Islet precursor cell (in vitro differentiated cells): ENCODE results near the gene MOV10.
"Not testable (repeated sequence)": the region's sequence is repeated elsewhere in the genome, so short reads cannot be mapped to it uniquely, and the experiment has no call there.

Experiments
- DNase-seq: peaks from one replicate; pipeline ENCODE4 v3.0.0-alpha.2; 2018

Gene MOV10, protein sequence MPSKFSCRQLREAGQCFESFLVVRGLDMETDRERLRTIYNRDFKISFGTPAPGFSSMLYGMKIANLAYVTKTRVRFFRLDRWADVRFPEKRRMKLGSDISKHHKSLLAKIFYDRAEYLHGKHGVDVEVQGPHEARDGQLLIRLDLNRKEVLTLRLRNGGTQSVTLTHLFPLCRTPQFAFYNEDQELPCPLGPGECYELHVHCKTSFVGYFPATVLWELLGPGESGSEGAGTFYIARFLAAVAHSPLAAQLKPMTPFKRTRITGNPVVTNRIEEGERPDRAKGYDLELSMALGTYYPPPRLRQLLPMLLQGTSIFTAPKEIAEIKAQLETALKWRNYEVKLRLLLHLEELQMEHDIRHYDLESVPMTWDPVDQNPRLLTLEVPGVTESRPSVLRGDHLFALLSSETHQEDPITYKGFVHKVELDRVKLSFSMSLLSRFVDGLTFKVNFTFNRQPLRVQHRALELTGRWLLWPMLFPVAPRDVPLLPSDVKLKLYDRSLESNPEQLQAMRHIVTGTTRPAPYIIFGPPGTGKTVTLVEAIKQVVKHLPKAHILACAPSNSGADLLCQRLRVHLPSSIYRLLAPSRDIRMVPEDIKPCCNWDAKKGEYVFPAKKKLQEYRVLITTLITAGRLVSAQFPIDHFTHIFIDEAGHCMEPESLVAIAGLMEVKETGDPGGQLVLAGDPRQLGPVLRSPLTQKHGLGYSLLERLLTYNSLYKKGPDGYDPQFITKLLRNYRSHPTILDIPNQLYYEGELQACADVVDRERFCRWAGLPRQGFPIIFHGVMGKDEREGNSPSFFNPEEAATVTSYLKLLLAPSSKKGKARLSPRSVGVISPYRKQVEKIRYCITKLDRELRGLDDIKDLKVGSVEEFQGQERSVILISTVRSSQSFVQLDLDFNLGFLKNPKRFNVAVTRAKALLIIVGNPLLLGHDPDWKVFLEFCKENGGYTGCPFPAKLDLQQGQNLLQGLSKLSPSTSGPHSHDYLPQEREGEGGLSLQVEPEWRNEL

DNA sequence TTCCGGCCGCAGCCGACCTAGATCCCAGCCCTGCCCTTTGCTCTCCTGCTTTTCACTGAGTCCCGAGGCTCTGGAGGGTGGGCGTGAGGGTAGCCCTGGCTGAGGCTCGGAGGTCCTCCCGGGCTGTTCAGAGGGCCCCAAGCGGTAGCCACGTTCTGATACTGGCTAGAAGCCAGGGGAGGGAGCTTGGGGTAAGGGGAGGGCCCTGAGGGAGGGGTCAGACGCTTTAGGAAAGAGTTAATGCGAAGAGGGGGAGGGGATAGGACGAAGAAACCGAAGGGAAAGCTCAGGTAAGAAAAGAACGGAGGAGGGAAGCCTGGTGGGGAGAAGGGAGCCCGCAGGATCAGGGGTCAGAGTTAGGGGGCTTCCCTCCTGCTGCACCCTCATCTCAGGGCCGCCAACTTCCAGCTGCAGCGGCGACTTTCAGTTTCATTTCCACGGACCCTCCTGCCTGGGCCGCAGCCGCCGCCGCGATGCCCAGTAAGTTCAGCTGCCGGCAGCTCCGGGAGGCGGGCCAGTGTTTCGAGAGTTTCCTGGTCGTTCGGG lies at the start of gene MOV10:
Gene MOV10 (plus strand): TSS at position 220 of the 546 bp plus-strand sequence. CDS start 254 bp downstream, at position 474.
- DNase-seq = peak; percentile 90

DNA sequence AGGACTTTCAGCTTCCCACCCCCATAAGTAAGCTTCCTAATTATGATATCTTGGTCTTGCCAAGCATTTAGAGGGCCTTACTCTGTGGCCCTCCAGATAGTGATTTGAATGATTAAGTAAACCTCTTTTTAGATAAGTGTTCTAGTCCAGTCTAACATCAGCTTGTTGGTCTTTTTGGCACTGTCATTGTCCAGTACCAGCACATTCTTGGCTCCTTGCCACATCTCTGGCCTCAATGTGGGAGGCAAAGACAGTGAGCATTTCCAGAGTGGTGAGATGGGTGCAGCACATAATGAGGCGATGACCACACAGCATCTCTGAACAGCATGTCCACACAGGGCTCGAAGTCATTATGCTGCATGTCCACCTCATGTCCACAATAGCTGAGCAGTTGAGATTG lies 48.8 kb upstream of the MOV10 start:
- no peak for DNase-seq

DNA sequence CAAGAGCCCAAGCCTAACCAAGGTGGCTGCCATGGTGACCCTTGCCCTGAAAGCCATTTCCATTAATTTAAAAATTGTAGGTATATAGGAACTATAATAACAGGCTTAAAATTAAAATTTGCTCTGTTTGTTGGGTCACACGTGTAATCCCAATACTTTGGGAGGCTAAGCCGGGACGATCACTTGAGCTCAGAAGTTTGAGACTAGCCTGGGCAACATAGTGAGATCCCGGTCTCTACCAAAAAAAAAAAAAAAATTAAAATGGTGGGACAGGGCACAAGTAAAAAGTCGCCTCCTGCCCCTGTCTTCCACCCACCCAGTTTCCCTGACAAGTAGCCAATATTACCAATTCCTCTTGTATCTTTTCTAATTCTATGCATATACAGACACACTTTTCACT lies 48.3 kb upstream of the MOV10 start:
- DNase-seq = no peak

DNA sequence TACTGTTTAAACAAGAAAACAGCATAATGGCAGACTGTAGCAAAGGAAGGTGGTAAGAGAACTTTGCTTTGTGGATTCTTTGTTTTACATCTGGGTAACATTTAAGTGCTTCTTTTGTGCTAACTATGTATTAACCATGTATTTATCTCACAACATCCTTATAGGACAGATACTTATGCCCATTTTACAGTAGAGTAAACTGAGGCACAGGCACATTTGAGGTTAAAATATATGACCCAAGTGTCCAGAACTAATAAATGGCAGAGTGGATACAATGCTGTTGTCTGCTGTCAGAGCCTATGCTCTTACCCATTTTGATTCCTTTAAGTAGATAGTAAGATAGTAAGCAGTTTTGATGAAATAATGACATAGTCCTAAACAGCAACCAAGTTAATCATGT lies 47.6 kb upstream of the MOV10 start:
- DNase-seq = no peak

DNA sequence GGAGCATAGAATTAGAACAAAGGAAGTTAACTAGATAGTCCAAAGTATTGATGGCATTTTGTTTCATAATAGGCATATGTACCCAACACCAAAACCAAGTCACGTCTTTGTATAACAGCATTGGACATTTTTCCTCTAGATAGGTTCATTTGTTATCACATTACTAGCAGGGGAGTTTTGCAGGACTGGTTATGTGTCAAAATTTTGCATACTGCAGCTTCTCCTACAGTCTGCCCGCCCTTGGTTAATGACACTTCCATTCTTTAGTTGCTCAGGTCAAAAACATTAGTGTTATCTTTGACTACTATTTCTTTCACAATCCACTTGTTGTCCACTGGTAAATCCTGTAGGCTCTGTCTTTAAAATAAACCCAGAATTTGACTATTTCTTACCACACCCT lies 45.9 kb upstream of the MOV10 start:
- no peak for DNase-seq

DNA sequence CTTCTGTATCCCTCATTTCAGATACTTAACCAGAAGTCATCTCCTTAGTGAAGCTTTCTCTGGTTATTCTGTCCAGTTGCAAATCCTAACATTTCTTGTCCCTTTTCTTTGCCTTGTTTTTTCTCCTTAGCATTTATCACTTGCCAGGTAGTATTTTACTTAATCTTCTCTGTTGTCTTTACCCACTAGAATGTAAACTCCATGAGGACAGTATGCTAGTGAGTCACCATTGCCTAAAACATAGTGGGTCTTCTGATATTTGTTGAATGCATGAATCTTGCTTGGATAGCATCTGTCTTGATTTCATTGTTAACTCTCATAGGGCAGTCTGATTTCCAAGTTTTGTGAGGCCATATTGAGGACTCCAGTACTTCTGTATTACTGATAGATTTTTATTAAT lies 45.2 kb upstream of the MOV10 start:
- no peak for DNase-seq

DNA sequence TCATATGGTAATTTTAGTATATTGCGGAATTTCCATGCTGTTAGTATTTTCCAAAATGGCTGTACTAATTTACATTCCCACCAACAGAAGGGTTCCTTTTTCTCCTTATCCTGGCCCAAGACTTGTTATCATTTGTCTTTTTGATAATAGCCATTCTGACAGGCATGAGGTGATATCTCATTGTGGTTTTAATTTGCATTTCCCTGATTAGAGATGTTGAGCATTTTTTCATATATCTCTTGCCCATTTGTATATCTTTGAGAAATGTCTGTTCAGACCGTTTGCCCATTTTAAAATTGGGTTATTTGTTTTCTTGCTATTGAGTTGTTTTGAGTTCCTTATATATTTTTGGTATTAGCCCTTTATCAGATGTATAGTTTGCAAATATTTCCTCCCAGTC lies 40.8 kb upstream of the MOV10 start:
- DNase-seq = no peak

DNA sequence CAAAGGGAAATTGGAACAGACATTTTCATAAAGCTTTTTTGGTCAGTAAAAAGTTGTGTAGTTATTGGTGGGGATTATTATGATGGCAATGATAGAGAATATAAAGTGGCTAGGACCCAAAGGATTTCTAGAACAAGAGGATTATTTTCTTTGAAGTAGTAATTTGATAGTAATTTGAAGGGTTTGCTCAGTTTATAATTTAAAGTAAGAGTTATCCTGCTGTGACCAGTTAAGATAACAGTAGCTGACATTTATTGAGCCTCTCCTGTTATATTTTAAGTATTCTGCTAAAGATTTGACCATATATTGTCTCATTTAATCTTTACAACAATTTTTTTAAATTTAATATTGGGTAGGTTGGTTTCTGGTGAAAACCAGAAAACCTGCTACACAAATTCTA lies 40.1 kb upstream of the MOV10 start:
- no peak for DNase-seq

DNA sequence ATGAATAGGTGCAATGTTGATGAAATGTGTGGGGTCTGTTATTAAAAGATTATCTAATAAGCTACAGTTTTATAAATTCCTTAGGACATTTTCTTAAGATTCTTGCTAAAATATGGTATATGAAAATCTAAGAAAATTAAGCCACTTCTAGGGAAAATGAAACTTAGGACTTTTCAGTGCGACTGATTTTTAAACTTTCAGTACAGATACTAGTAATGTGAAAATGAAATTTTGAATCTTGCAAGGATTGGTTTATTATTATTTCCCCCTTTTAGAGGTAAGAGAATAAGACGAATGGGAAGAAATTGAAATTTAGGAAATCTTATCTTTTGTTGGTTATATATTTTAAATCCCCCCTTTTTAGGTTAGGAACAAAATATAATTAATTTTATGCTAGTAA lies 38.4 kb upstream of the MOV10 start:
- DNase-seq = no peak

DNA sequence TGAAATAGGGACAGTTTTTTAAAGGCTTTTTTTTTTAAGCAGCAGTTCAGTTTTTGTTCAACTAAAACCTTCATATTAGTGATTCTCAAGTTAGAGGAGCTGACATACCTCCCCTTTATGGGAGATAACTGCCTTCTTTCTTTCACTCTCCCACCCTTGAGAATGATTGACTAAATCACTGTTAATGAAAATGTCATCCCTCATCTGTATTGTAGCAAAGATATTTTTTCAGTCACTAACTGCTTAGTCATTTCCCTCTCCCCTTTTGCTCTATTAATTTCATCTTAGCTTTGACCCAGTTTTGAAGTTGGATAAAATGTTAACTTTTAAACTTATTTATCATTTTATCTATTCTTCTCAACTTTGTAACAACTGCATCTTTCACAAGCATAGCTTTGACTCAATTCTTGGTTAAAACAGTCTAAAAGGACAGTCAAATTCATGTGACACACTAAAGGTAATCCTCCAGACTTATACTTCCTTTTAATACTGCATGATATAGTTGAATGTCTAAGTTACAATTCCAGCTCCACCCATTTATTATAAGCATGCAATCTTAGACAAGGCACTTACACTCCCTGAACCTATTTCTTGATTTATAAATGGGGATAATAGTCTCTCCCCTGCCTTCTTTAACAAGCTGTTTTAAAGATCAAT lies 37.7 kb upstream of the MOV10 start:
- no peak for DNase-seq

DNA sequence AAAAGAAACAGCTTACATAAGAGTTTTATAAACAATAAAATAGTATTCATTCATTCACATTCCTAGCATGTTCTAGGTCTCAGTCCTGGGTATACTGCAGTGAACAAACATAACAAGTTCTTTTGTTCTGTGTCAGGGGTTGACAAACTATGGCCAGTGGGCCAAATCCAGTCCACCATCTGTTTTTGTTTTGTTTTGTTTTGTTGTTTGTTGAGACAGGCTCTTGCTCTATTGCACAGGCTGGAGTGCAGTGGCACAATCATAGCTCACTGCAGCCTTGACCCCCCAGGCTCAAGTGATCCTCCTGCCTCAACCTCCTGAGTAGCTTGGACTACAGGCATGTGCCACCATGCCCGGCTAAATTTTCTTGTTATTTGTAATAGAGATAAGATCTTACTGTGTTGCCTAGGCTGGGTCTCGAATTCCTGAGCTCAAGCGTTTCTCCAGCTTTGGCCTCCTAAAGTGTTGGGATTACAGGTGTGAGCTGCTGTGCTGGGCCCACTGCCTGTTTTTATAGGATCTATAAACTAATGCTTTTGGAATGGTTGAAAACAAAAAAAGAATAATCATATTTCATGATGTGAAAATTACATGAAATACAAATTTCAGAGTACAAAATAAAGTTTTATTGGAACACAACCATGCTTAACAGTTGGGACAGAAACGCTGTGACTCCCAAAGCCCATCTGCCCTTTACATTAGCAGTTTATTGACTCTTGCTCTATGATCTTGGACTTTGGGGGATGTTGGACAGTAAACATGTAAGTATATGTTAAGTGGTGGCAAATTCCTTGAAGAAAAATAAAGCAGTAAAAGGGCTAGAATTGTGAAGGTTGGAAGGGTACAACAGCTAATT lies 37.0 kb upstream of the MOV10 start:
- DNase-seq = peak; percentile 52

DNA sequence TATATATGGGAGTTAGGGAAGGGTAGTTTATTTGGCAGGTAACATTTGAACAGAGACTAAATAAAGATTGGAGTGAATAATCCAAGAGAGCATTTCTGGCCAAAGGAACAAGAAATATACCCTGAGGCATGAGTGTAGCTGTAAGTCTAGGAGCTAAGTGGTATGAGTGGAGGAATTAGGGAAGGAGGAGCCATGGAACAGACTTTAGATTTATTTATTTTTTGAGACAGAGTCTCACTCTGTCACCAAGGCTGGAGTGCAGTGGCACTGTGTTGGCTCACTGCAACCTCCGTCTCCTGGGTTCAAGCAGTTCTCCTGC lies 36.4 kb upstream of the MOV10 start:
- no peak for DNase-seq

DNA sequence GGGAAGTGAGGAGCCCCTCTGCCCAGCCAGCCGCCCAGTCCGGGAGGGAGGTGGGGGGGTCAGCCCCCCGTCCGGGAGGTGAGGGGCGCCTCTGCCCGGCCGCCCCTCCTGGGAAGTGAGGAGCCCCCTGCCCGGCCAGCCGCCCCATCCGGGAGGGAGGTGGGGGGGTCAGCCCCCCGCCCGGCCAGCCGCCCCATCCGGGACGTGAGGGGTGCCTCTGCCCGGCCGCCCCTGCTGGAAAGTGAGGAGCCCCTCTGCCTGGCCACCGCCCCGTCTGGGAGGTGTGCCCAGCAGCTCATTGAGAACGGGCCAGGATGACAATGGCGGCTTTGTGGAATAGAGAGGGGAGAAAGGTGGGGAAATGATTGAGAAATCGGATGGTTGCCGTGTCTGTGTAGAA lies 34.0 kb upstream of the MOV10 start:
- not testable (repeated sequence) for DNase-seq

DNA sequence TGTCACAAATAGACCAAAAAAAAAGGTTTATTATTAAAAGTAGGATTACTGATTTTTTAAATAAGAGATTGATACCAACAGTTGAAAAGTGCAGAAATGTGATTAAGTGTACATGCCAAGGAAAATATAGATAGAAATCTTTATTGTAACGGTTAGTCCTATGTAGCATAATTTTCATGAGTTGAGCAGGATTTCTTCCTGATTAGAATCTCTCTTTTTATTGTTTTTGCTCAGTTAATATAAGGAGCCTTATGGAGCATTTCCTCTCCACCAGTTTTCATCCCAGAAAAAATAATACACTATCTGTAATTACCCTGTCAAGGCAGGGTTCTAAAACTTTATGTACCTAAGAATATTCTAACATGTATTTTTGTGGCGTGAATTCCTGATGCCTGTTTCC lies 31.4 kb upstream of the MOV10 start:
- DNase-seq = no peak

DNA sequence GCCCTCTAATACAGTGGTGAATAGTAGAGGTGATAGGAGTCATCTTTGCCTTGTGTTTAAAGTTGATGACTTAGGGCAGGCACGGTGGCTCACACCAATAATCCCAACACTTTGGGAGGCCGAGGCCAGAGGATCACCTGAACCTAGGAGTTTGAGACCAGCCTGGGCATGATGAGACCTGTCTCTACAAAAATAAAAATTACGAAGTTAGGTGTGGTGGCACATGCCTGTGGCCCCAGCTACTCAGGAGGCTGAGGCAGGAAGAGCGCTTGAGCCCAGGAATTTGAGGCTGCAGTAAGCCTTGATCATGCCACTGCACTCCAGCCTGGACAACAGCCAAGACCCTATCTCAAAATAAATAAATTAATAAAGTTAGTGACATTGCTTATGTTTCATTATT lies 28.2 kb upstream of the MOV10 start:
- DNase-seq = no peak

DNA sequence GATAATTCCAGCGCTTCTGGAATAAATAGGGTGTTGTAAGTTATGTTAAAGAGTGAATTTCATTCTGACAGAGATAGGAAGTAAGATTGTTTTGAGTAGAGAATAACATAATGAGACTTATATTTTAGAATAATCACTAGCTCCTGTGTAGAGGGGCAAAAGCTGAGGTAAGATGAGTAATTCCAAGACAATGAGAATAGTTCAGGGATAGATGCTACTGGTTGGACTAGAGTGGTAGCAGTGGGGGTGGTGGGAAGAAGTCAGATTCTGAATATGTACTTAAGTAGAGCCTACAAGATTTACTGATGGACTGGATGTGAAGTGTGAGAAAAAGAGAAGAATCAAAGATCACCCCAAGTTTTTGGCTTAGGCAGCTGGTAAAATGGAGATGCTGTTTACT lies 23.3 kb upstream of the MOV10 start:
- no peak for DNase-seq

DNA sequence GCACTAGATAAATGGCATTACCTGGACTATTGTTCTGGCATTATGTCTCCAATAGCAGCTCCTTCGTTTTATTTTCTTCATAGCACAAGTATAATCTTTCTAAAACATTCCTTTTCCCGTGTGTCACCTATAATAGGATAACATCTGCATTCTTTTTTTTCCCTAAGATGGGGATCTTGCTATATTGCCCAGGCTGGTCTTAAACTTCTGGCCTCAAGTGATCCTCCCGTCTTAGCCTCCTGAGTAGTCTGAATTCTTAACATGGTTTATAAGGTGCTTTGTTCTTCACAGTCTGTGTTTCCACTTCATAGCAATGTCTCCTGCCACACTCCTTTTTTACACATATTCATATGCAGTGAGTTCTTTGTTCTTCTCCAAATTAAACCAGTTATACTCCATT lies 8.6 kb upstream of the MOV10 start:
- no peak for DNase-seq

DNA sequence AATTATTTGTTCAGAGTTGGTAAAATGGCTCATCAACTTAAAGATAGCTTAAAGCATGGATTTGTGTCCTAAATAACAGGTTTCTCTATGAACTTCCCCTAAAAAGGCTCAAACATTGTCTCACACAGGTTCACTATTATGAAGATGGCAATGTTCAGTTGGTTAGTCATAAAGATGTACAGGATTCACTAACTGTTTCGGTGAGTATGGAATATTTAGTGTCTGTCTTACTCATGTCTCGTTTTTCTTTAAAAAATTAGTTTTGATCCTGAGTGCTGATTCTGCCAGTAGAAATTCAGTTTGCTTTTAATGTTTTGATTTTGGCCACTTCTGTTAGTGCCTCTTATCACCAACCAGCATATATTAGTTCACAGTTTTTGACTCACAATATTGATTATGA lies 7.5 kb upstream of the MOV10 start:
- no peak for DNase-seq

DNA sequence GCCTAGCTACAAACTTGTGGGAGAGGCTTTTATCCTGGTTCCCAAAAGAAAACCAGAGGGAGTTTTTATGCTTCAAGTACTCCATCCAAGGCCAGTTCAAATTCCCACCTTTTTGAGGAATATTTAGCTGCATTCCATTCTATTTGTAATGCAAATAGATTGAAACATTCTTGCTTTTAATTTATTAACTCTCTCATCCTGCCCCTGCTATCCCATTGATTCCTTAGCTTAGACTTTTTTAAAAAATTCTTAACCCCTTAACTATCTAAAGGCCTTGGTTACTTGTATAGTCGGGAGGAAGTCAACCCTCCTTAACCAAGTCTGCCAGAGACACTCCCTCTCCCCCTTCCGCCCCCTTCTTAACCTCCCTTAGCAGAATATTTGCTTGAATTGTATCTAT lies 2.5 kb upstream of the MOV10 start:
- no peak for DNase-seq

DNA sequence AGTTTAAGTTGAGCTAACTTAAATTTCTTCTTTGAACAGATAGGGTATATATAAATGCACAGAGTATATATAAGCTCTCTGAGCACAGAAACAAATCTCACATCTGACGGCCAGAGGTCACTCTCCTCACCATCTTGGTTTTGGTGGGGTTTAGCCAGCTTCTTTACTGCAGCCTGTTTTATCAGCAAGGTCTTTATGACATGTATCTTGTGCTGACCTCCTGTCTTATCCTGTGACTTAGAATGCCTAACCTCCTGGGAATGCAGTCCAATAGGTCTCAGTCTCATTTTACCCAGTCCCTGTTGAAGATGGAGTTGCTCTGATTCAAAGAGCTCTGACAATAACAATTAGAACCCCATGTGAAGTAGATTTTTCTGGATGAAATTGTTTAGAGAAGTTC lies 1.6 kb upstream of the MOV10 start:
- DNase-seq = no peak

DNA sequence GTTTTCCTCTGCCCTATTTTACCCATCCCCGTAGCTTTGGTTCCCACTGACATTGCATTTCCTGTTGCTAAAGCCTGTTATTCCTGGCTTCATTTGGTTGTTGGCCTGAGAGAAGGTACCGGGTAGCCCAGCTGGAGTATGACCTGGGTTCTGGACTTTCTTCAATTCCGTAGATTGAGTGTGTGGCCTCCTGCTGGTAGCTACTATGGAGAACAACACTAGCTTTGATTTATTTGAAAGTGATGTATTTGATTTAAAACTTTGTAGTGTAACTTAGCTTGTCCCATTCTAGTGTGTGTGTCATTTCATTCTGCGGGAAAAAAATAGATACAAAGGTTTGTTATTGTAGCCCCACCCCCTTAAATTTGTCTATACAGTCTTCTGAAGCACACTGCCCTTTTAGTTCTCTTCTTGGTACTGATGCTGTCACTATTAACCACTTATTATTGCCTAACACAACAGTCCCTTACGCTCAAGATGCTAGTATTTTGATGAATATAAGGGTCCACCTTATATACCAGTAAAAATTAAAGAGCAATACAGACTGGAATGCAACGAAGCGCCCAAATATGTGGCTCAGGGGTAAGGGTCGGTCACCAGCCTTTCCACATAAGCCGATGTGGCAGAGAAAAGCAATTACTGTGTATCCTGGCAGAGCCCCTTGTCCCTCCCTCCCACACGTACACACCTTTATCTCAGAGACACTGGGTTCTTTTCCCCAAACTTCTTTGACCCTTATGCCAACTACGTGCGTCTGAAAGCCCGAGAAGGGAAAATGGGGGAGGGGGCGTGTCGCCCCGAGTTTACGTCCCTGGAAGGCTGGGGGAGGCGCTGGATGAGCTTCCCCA lies 643 bp upstream of the MOV10 start:
- peak; percentile 55 for DNase-seq
